ENCODE data around the gene UBA52. TPM values are rescaled to one million over a fixed set of nuclear protein-coding genes. Genes with fewer than 3 reads are reported as not detected.

Gene UBA52
- total RNA-seq, 1 experiment from 2014 or later: 1,361 TPM

GRCh38 chr19:18589380-18590272 lies 18.0 kb downstream of the UBA52 start:
- H3K27me3 Mint-ChIP-seq (ENCODE audit: low read depth): peaks cover 5% of the 10 kb centered on the region
- 0 out of 2 replicates have a peak, but pooled peaks cover 3% of the 10 kb centered on the region for H3K36me3 Mint-ChIP-seq
- peak overlapping the region; percentile 86 for H3K4me3 Mint-ChIP-seq
- H3K27ac Mint-ChIP-seq: peak overlapping the region; percentile 98
- H3K4me1 Mint-ChIP-seq: peaks cover 33% of the 10 kb centered on the region
- H3K9me3 Mint-ChIP-seq: 0 out of 2 replicates have a peak, but pooled peaks cover 3% of the 10 kb centered on the region
- ATAC-seq: peak; percentile 20
- ChIA-PET CTCF (interaction anchor here (0.7 to 4.5 kb wide), 54 partner anchors 9 to 397 kb away, joined by 3 to 39 read pairs (median 4); partner anchors contain the start of genes COPE, CRLF1, DDX49 and ELL), POLR2A (interaction anchor here (0.6 to 2.5 kb wide), 16 partner anchors 8 to 350 kb away, joined by 3 to 18 read pairs (median 3); partner anchors contain the start of genes KXD1 and UBA52)
- peak; percentile 82 for DNase-seq (ENCODE audit: low spot score)
- peak; percentile 83 for TF ChIP-seq ARID4B (CRISPR knock-in tag; IDR thresholded peaks at IDR 0.05; ENCODE audit: borderline replicate concordance)
- TF ChIP-seq AFF4 (CRISPR knock-in tag; IDR thresholded peaks at IDR 0.05; ENCODE audit: borderline replicate concordance): no peak
- TF ChIP-seq ETV6 (CRISPR knock-in tag; IDR thresholded peaks at IDR 0.05): peak; percentile 59; the same call in 1 of the 2 replicates
- peak; percentile 84; the same call in 1 of the 2 replicates for TF ChIP-seq JUN (CRISPR knock-in tag; IDR thresholded peaks at IDR 0.05)
- peak; percentile 83; the same call in 1 of the 2 replicates for TF ChIP-seq FOXP4 (CRISPR knock-in tag; IDR thresholded peaks at IDR 0.05)
- TF ChIP-seq GABPB1 (CRISPR knock-in tag; IDR thresholded peaks at IDR 0.05): peak; percentile 74; the same call in 1 of the 2 replicates
- TF ChIP-seq CREB1 (CRISPR knock-in tag; IDR thresholded peaks at IDR 0.05): peak; percentile 77; the same call in 1 of the 2 replicates
- TF ChIP-seq FOXJ3 (CRISPR knock-in tag; IDR thresholded peaks at IDR 0.05; ENCODE audit: borderline replicate concordance): no peak
- 0 out of 2 replicates have a peak, but pooled peaks have one; percentile 58 for TF ChIP-seq ZNF138 (CRISPR knock-in tag; conservative IDR thresholded peaks at IDR 0.05)
- no peak for TF ChIP-seq ZNF121 (CRISPR knock-in tag; IDR thresholded peaks at IDR 0.05)
- TF ChIP-seq HMGA2 (CRISPR knock-in tag; IDR thresholded peaks at IDR 0.05): no peak
- no peak for TF ChIP-seq SMAD3 (CRISPR knock-in tag; IDR thresholded peaks at IDR 0.05; ENCODE audit: borderline replicate concordance)
- no peak for TF ChIP-seq GTF2I (CRISPR knock-in tag; conservative IDR thresholded peaks at IDR 0.05)
- no peak for TF ChIP-seq ELF4 (CRISPR knock-in tag; IDR thresholded peaks at IDR 0.05; ENCODE audit: low read depth)
- TF ChIP-seq EMX1 (CRISPR knock-in tag; IDR thresholded peaks at IDR 0.05): 0 out of 2 replicates have a peak, but pooled peaks have one; percentile 38
- TF ChIP-seq KAT7 (CRISPR knock-in tag; IDR thresholded peaks at IDR 0.05; ENCODE audit: borderline replicate concordance): 0 out of 2 replicates have a peak, but pooled peaks have one; percentile 68
- TF ChIP-seq RELA (CRISPR knock-in tag; IDR thresholded peaks at IDR 0.05; ENCODE audit: borderline replicate concordance): peak; percentile 81; the same call in 1 of the 2 replicates
- 0 out of 2 replicates have a peak, but pooled peaks have one; percentile 74 for TF ChIP-seq ATF2 (CRISPR knock-in tag; IDR thresholded peaks at IDR 0.05; ENCODE audit: borderline replicate concordance, low read depth)
- TF ChIP-seq ZNF416 (CRISPR knock-in tag; IDR thresholded peaks at IDR 0.05): peak; percentile 37; the same call in 1 of the 2 replicates
- no peak for TF ChIP-seq ZNF425 (CRISPR knock-in tag; conservative IDR thresholded peaks at IDR 0.05)

All from WTC11 (cell line).